MM.1S (cell line): ENCODE results near the gene LSM7.

ENCODE experiments used
- DNase-seq: peaks from one replicate; pipeline ENCODE4 v3.0.0-alpha.2; 2015
- H2AFZ ChIP-seq: fragments of 300-600 bp; sonication (generic); 2 replicates; pipeline ENCODE4 v1.6.0; 2016; ENCODE audit warnings: antibody characterized with exemption, low read length
- H3F3A ChIP-seq: fragments of 300-600 bp; sonication (generic); 2 replicates; pipeline ENCODE4 v1.6.1; 2016; ENCODE audit warnings: mild to moderate bottlenecking, antibody characterized with exemption, low read length, moderate library complexity, mixed read lengths; ENCODE audit not compliant: insufficient read depth
- H3K27ac ChIP-seq: fragments of 300-600 bp; sonication (generic); 2 replicates; pipeline ENCODE4 v1.5.1; 2016; ENCODE audit warnings: mild to moderate bottlenecking, low read length
- H3K27me3 ChIP-seq: fragments of 300-600 bp; sonication (generic); replicated peaks from 2 replicates; pipeline ENCODE4 v1.6.0; 2016; ENCODE audit warnings: low read length; ENCODE audit not compliant: insufficient read depth
- H3K36me3 ChIP-seq: fragments of 300-600 bp; sonication (generic); replicated peaks from 2 replicates; pipeline ENCODE4 v1.6.1; 2016; ENCODE audit warnings: mild to moderate bottlenecking, low read length, mixed read lengths; ENCODE audit not compliant: insufficient read depth
- H3K4me1 ChIP-seq: fragments of 300-600 bp; sonication (generic); 2 replicates; pipeline ENCODE4 v1.6.1; 2016; ENCODE audit warnings: low read length, mixed read lengths
- H3K4me2 ChIP-seq: fragments of 300-600 bp; sonication (generic); 2 replicates; pipeline ENCODE4 v1.6.0; 2016; ENCODE audit warnings: low read depth, low read length
- H3K4me3 ChIP-seq: fragments of 300-600 bp; sonication (generic); 2 replicates; pipeline ENCODE4 v1.5.1; 2016; ENCODE audit warnings: low read length, mixed read lengths
- H3K79me2 ChIP-seq: fragments of 300-600 bp; sonication (generic); 2 replicates; pipeline ENCODE4 v1.6.1; 2016; ENCODE audit warnings: mixed run types, low read length, mixed read lengths
- H3K9ac ChIP-seq: fragments of 300-600 bp; sonication (generic); 2 replicates; pipeline ENCODE4 v1.6.1; 2016; ENCODE audit warnings: low read length, mixed read lengths
- H3K9me2 ChIP-seq: fragments of 300-600 bp; sonication (generic); replicated peaks from 2 replicates; pipeline ENCODE4 v1.6.1; 2016; ENCODE audit warnings: mild to moderate bottlenecking, low read length, mixed read lengths; ENCODE audit not compliant: insufficient read depth
- H3K9me3 ChIP-seq: fragments of 300-600 bp; sonication (generic); replicated peaks from 2 replicates; pipeline ENCODE4 v1.6.1; 2016; ENCODE audit warnings: mild to moderate bottlenecking, low read length, mixed read lengths; ENCODE audit not compliant: insufficient read depth
- H4K20me1 ChIP-seq: fragments of 300-600 bp; sonication (generic); 2 replicates; pipeline ENCODE4 v1.6.1; 2016; ENCODE audit warnings: mild to moderate bottlenecking, low read length, moderate library complexity, mixed read lengths; ENCODE audit not compliant: insufficient read depth
- CTCF ChIP-seq: fragments of 300-600 bp; sonication (generic); IDR thresholded peaks from 2 replicates; pipeline ENCODE4 v1.5.1; 2016; ENCODE audit warnings: antibody characterized with exemption, low read length, mixed read lengths
- EZH2 ChIP-seq: fragments of 300-600 bp; sonication (generic); optimal IDR thresholded peaks from 2 replicates; pipeline ENCODE3; 2017; ENCODE audit warnings: low read depth, mild to moderate bottlenecking, antibody characterized with exemption, low read length, mixed read lengths
- EZH2phosphoT487 ChIP-seq: fragments of 300-600 bp; sonication (generic); IDR thresholded peaks from 2 replicates; pipeline ENCODE4 v1.6.1; 2018; ENCODE audit warnings: antibody characterized with exemption, low read length

Gene LSM7

DNA sequence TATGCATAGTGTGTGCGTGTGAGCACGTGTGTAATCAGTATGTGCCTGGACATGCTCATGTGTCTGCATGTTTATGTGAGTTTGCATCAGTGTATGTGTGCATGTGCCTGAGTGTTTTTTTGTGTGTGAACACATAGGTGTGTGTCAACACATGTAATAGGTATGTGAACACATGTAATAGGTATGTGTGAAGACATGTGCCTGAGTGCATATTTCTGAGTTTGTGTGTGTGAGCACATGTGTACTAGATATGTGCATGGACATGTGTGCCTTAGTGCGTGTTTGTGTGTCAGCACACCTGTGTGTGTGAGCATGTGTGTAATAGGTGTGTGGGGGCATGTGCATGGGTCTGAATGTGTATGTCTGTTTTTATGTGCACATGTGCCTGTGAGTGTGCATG, 7.5 kb upstream of the LSM7 start:
- DNase-seq = no peak
- Histone ChIP-seq H3K27me3 (no peaks in the 10 kb centered on the region), H3F3A (peaks cover 32% of the 10 kb centered on the region), H4K20me1 (no peaks in the 10 kb centered on the region), H3K9ac (no peak overlapping the region), H2AFZ (no peak overlapping the region), H3K4me3 (no peak overlapping the region), H3K79me2 (peaks cover 78% of the 10 kb centered on the region), H3K27ac (no peak overlapping the region), H3K4me1 (peaks cover 29% of the 10 kb centered on the region), H3K9me2 (no peaks in the 10 kb centered on the region), H3K9me3 (no peaks in the 10 kb centered on the region), H3K36me3 (0 out of 2 replicates have a peak, but pooled peaks cover 6% of the 10 kb centered on the region), H3K4me2 (no peak overlapping the region)
- TF ChIP-seq CTCF = no peak
- no peak for TF ChIP-seq EZH2phosphoT487
- no peak for TF ChIP-seq EZH2

GRCh38 chr19:2334986-2335846, 6.8 kb upstream of the LSM7 start:
- no peak overlapping the region for H3K4me2 ChIP-seq
- H3K4me1 ChIP-seq = peaks cover 29% of the 10 kb centered on the region
- peaks cover 84% of the 10 kb centered on the region for H3K79me2 ChIP-seq
- peaks cover 34% of the 10 kb centered on the region for H3F3A ChIP-seq
- DNase-seq = no peak
- 0 out of 2 replicates have a peak, but pooled peaks cover 6% of the 10 kb centered on the region for H3K36me3 ChIP-seq
- no peak overlapping the region for H3K4me3 ChIP-seq
- TF ChIP-seq EZH2 = no peak
- no peaks in the 10 kb centered on the region for H3K9me3 ChIP-seq
- H3K27ac ChIP-seq = no peak overlapping the region
- H4K20me1 ChIP-seq = no peaks in the 10 kb centered on the region
- no peaks in the 10 kb centered on the region for H3K27me3 ChIP-seq
- H2AFZ ChIP-seq = no peak overlapping the region
- no peaks in the 10 kb centered on the region for H3K9me2 ChIP-seq
- no peak overlapping the region for H3K9ac ChIP-seq

DNA sequence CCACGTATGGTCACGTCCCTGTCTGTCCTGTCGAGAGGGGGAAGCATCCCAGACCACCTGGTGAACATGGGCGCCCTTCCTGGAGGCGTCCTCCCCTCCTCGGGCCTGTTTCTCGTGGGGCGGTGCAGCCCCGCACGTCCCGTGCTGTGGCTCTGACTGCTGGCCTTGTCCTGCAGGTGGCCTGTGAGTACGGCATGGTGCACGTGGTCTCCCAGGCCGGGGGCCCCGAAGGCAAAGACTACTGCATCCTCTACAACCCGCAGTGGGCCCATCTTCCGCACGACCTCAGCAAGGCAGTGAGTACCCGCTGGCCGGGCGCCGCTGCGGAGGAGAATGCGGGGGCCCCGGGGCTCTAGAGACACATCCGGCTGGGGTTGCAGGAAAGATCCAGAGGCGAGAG, 6.0 kb upstream of the LSM7 start:
- 0 out of 2 replicates have a peak, but pooled peaks cover 6% of the 10 kb centered on the region for H3K36me3 ChIP-seq

More for the DNA sequence above, 6.0 kb upstream of the LSM7 start:
- Histone ChIP-seq H3K9me3 (no peaks in the 10 kb centered on the region), H2AFZ (no peak overlapping the region), H3K4me1 (peaks cover 33% of the 10 kb centered on the region), H3K9ac (no peak overlapping the region), H3K79me2 (peaks cover 92% of the 10 kb centered on the region), H3K4me3 (no peak overlapping the region), H3K9me2 (no peaks in the 10 kb centered on the region), H3K27me3 (no peaks in the 10 kb centered on the region), H3K27ac (no peak overlapping the region), H4K20me1 (no peaks in the 10 kb centered on the region), H3F3A (peaks cover 34% of the 10 kb centered on the region), H3K4me2 (no peak overlapping the region)
- DNase-seq = no peak
- no peak for TF ChIP-seq CTCF
- no peak for TF ChIP-seq EZH2
- TF ChIP-seq EZH2phosphoT487 = no peak
